Large intestine (tissue), 1 donor: ENCODE results near the gene ERMARD. TPM values are rescaled to one million over a fixed set of nuclear protein-coding genes. Genes with fewer than 3 reads are reported as not detected.

ENCODE experiments used
- polyA plus RNA-seq: library from polyadenylated mRNA; unstranded; fragments of 120-200 nt; gene quantifications from one replicate; pipeline ENCODE4 v1.2.1, GENCODE V29; 2013

ERMARD gene
- polyA plus RNA-seq, 1 donor = 25.6 TPM

Other genes starting within 250 kb of the ERMARD start
- gene WDR27, start 49.6 kb upstream of the ERMARD start, polyA plus RNA-seq = 73.8 TPM
- 32.4 TPM for gene C6orf120, start 49.5 kb upstream of the ERMARD start, polyA plus RNA-seq
- 85.1 TPM for gene PHF10, start 27.1 kb upstream of the ERMARD start, polyA plus RNA-seq
- gene DYNLT2, start 50 bp upstream of the ERMARD start, polyA plus RNA-seq = 7.2 TPM